Fibroblast of mammary gland (primary cell): ENCODE results near the gene MED13L.

Source experiments
- DNase-seq: peaks from one replicate; pipeline ENCODE4 v3.0.0-alpha.2; 2010; ENCODE audit warnings: low read depth
- H3K4me3 ChIP-seq: 2 replicates; pipeline ENCODE4 v1.5.1; 2011; ENCODE audit warnings: low read depth, mild to moderate bottlenecking, low read length, moderate library complexity; ENCODE audit not compliant: control insufficient read depth
- TF ChIP-seq, protein P1 (sequence below): conservative IDR thresholded peaks from 2 replicates; pipeline ENCODE4 v1.5.1; 2011; ENCODE audit warnings: low read depth, low read length, inconsistent platforms; ENCODE audit not compliant: control insufficient read depth, insufficient read depth

MED13L gene

DNA sequence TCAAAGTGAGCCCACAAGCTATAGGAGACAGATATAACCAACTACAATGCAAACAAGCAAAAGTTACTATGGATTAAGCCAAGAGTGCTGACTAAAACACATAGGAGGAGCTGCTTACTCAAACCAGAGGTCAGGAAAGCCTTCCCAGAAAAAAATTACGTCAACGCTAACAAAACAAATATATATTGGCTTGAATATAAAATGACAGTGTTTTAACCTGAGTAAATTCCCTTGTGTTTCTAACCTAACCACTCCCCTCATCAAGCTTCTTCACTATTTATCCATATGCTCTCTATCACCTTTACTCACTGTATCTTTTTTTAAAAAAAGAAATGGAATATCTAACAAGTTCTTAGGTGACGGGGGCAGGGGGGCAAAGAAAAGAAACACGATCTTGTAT is 115.9 kb downstream of the MED13L start:
- TF ChIP-seq, protein P1, sequence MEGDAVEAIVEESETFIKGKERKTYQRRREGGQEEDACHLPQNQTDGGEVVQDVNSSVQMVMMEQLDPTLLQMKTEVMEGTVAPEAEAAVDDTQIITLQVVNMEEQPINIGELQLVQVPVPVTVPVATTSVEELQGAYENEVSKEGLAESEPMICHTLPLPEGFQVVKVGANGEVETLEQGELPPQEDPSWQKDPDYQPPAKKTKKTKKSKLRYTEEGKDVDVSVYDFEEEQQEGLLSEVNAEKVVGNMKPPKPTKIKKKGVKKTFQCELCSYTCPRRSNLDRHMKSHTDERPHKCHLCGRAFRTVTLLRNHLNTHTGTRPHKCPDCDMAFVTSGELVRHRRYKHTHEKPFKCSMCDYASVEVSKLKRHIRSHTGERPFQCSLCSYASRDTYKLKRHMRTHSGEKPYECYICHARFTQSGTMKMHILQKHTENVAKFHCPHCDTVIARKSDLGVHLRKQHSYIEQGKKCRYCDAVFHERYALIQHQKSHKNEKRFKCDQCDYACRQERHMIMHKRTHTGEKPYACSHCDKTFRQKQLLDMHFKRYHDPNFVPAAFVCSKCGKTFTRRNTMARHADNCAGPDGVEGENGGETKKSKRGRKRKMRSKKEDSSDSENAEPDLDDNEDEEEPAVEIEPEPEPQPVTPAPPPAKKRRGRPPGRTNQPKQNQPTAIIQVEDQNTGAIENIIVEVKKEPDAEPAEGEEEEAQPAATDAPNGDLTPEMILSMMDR = no peak
- DNase-seq = peak; percentile 78
- no peak overlapping the region for H3K4me3 ChIP-seq

DNA sequence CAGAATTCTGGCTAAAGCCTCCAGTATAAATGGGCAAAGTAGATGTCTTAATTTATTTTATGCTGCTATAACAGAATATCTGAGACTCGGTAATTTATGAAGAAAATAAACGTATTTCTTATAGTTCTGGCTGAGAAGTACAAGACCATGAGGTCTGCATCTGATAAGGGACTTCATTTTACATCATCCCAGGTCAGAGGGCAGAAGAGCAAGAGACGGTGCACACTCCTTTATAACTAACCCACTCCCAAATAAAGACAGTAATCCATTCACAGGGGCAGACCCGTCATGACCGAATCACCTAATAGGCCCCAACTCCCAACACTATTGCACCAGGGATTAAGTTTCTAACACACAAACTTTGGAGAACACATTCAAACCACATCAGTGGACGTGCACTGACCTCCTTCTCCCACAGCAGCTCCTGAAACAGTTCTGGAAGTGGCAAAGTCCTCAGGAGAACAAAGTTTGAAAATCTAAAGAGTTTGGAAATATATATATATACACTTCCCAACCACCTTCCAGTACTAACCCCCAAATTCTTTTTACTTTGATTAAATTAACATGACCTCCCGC is 116.5 kb downstream of the MED13L start:
- H3K4me3 ChIP-seq = no peak overlapping the region
- DNase-seq = no peak
- TF ChIP-seq, protein P1 = no peak

DNA sequence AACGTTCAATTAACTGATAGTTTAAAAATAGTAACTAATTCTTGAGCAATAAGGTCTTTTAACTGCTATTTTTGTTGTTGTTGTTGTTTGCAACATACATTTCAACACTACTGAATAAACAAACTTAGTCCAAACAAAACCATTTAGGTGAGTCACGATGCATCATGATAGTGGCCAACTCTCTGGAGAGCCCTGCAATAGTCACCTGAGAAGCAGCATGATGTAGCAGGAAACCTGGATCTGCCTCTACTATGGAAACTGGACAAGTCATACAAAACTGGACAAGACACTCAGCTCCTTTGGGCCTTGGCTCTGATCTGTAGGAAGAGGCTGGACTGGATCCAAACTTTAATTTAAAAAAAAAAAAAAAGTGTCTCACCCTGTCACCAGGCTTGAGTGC is 117.3 kb downstream of the MED13L start:
- TF ChIP-seq, protein P1 = no peak
- DNase-seq = peak; percentile 77
- H3K4me3 ChIP-seq = no peak overlapping the region

DNA sequence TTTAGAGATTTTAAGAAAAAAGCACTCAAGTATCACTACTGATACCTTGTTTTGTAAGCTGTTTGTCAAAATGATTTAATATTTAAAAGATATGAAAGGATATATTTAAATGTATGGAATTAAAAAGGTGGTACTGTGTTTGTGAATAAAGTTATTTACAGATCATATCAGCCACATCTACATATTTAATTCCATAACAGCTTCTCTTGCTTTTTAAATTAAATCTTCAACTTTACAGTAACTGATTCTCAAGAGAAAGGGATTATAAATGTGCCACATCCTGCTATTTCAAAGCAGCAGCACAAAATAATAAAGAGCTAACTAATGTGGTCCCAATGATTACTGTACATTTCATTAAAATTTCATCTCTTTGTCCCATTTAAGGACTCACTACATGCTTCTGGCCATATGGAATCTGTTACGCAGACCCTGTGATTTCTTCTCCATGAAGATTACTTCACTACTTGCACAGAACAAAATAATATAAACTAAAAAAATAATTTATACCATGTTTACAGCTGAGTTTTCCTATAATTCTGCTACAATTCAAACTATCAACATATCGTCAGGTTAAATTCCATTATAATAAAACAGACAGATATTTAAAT is 117.8 kb downstream of the MED13L start:
- DNase-seq = no peak
- no peak overlapping the region for H3K4me3 ChIP-seq
- TF ChIP-seq, protein P1 = no peak

DNA sequence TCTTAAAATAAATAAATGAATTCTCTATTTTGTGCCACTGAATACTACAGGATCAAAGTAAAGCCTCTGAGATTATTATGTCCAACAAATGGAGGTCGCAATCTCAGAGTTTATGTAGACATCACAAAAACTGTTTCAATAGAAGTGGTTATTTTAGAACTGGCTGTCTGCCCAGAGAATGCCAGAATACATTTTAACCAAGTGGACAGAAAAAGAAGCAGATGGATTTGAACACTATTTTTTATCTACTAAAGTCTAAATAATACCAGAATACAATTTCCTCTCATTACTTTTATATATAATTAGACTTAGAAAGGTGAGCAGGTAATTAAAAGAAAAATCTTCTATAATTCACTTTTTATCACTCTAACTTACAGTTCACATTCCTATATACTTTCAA is 118.3 kb downstream of the MED13L start:
- no peak overlapping the region for H3K4me3 ChIP-seq
- DNase-seq = peak; percentile 62
- TF ChIP-seq, protein P1 = no peak

DNA sequence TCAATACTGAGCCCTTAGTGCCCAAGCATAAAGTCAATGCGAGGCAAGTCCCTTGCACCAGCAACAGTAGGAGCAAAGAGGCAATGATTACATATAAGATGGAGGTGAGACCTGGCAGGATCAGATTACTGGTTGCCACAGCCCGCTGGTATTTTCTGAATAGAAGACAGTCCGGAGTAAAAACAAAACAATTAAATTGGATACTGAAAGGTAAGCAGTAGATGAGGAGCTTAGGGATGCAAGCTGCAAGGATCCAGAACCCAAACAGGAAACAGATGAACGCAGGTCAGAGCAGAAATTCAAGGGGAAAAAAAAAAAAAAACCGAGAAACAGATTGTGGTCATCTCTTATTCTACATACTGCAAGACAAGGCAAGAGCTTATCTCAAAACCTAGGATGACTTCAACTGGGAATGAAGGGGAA is 119.6 kb downstream of the MED13L start:
- no peak for DNase-seq
- TF ChIP-seq, protein P1 = no peak

More for the DNA sequence above, 119.6 kb downstream of the MED13L start:
- H3K4me3 ChIP-seq = no peak overlapping the region
